BE2C (cell line): Measurements from ENCODE around the gene GPC6.

ENCODE experiments used
- DNase-seq: peaks from one replicate; pipeline ENCODE4 v3.0.0-alpha.2; 2020
- H3K27me3 ChIP-seq: fragments of 250-450 bp; sonication (Bioruptor Pico); 2 replicates; pipeline ENCODE4 v1.5.1; 2020; ENCODE audit warnings: mild to moderate bottlenecking
- H3K36me3 ChIP-seq: fragments of 250-450 bp; sonication (Bioruptor Pico); 2 replicates; pipeline ENCODE4 v1.5.1; 2020; ENCODE audit warnings: mild to moderate bottlenecking
- H3K4me1 ChIP-seq: fragments of 250-450 bp; sonication (Bioruptor Pico); 2 replicates; pipeline ENCODE4 v1.5.1; 2020
- H3K4me3 ChIP-seq: 2 replicates; pipeline ENCODE4 v1.5.1; 2011; ENCODE audit warnings: low read depth, low read length
- H3K9me3 ChIP-seq: fragments of 250-450 bp; sonication (Bioruptor Pico); 2 replicates; pipeline ENCODE4 v1.5.1; 2020
- CTCF ChIP-seq: IDR thresholded peaks from 2 replicates; pipeline ENCODE4 v1.5.1; 2012; ENCODE audit warnings: mild to moderate bottlenecking, low read depth, low read length

GPC6 gene

DNA sequence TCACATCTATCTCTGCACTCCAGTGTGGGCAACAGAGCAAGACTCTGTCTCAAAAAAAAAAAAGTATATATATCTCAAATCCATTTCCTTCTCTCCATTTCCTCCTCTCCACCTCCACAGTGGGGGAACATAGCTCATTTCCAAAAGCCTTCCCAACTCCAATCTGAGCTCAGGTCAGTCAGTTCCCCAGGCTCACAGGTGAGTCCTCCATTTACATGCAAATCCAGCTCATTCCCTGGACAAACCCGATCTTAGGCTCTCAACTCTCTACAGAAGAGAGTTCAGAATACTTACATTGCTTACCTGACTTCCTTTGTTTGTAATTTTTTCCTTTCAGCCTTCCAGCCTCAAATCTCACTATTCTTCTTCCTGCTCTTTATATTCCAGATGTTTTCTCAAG is 518.3 kb downstream of the GPC6 start:
- DNase-seq, result no peak
- Histone ChIP-seq H3K36me3 (no peaks in the 10 kb centered on the region), H3K4me1 (peaks cover 6% of the 10 kb centered on the region; the same call in 1 of the 2 replicates), H3K27me3 (no peaks in the 10 kb centered on the region), H3K4me3 (no peak overlapping the region), H3K9me3 (no peaks in the 10 kb centered on the region)
- TF ChIP-seq CTCF, result no peak

- no peak overlapping the region for H3K4me3 ChIP-seq
- no peaks in the 10 kb centered on the region for H3K9me3 ChIP-seq
- H3K4me1 ChIP-seq, result no peaks in the 10 kb centered on the region; the same call in 1 of the 2 replicates
- no peak for TF ChIP-seq CTCF
- DNase-seq, result no peak
- no peaks in the 10 kb centered on the region for H3K36me3 ChIP-seq
- no peaks in the 10 kb centered on the region for H3K27me3 ChIP-seq
These were observed 519.3 kb downstream of the GPC6 start for GRCh38 chr13:93745884-93746283.

DNA sequence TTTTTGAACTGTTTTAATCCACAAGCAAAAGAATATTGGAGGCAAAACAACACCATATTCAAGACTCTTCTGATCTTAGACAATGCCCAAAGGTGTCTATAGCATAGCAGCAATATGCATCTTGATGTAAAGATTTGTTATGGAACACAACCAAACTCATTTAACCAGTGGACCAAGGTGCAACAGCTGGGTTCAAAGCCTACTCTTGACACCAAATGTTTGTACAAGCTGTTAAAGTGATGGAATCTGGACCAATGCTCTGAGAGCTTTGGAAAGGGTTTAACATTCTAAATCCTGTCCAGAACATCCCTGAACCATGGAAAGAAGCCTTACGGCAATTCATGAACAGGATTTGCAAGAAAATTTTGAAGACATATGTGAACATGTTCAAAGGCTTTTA is 520.0 kb downstream of the GPC6 start:
- H3K4me1 ChIP-seq, result no peaks in the 10 kb centered on the region; the same call in 1 of the 2 replicates
- DNase-seq, result no peak
- no peaks in the 10 kb centered on the region for H3K9me3 ChIP-seq
- H3K27me3 ChIP-seq, result no peaks in the 10 kb centered on the region
- H3K36me3 ChIP-seq, result no peaks in the 10 kb centered on the region
- no peak for TF ChIP-seq CTCF
- H3K4me3 ChIP-seq, result no peak overlapping the region

GRCh38 chr13:93750676-93751075 is 524.1 kb downstream of the GPC6 start:
- no peak for TF ChIP-seq CTCF
- Histone ChIP-seq H3K36me3 (no peaks in the 10 kb centered on the region), H3K4me1 (peaks cover 8% of the 10 kb centered on the region), H3K27me3 (no peaks in the 10 kb centered on the region), H3K4me3 (no peak overlapping the region), H3K9me3 (no peaks in the 10 kb centered on the region)
- DNase-seq, result no peak

- Histone ChIP-seq H3K36me3 (no peaks in the 10 kb centered on the region), H3K4me3 (no peak overlapping the region), H3K4me1 (peaks cover 8% of the 10 kb centered on the region), H3K27me3 (no peaks in the 10 kb centered on the region), H3K9me3 (no peaks in the 10 kb centered on the region)
- TF ChIP-seq CTCF, result no peak
- DNase-seq, result no peak
These were observed 524.5 kb downstream of the GPC6 start for GRCh38 chr13:93751117-93751516.

GRCh38 chr13:93752541-93752940 is 525.9 kb downstream of the GPC6 start:
- no peak overlapping the region for H3K4me3 ChIP-seq
- peak; percentile 75 for DNase-seq
- H3K4me1 ChIP-seq, result peaks cover 8% of the 10 kb centered on the region
- no peaks in the 10 kb centered on the region for H3K27me3 ChIP-seq
- H3K36me3 ChIP-seq, result no peaks in the 10 kb centered on the region
- H3K9me3 ChIP-seq, result no peaks in the 10 kb centered on the region
- no peak for TF ChIP-seq CTCF
